ENCODE results near the gene RUNX2.
"Not testable (repeated sequence)": the region's sequence is repeated elsewhere in the genome, so short reads cannot be mapped to it uniquely, and the experiment has no call there.

RUNX2 gene

DNA sequence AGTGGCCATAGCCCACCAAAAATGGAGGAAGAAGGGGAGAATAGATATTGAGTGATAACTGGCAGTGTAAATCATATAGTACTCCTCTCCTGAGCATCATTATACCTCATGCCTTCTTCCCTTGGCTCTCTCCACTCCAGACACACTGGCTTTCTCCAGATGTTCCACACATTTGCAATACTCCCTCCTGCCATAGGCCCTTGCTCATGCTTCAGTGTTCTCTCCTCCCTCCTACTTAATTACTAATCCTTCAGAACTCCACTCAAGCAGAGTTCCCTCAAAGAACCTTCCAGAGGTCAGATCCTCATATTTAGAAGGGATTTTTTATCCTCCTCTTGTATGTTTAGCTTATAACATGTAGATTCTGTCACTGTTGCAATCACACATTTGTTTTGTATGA is 329.1 kb downstream of the RUNX2 start:
- DNase-seq: no peak

- no peak for DNase-seq
Measured at GRCh38 chr6:45658400-45658799, 330.3 kb downstream of the RUNX2 start.

- DNase-seq: no peak
Measured at GRCh38 chr6:45658958-45659357, 330.8 kb downstream of the RUNX2 start.

DNA sequence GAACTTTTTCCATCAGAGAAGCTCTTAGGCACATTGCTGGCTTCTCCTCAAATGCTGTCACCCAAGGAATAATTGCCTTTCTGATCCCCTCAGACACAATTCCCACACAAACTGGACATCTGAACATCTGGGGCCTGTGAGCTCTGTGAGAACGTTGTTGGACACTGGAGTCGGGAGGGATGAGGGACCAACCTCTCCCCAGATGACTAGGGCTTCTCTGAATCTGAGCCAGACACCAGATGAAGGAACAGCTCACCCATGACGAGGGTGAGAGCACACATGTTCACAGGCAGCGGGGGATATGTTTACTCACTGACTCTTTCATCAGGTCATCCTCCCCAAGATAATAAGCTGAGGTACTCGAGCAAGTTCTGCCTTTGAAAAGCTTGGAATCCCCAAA is 333.5 kb downstream of the RUNX2 start:
- DNase-seq: no peak

- peak; percentile 40 for DNase-seq
Measured at GRCh38 chr6:45663251-45664221, 335.4 kb downstream of the RUNX2 start.

- no peak for DNase-seq
Measured at GRCh38 chr6:45664707-45665106, 336.6 kb downstream of the RUNX2 start.

DNA sequence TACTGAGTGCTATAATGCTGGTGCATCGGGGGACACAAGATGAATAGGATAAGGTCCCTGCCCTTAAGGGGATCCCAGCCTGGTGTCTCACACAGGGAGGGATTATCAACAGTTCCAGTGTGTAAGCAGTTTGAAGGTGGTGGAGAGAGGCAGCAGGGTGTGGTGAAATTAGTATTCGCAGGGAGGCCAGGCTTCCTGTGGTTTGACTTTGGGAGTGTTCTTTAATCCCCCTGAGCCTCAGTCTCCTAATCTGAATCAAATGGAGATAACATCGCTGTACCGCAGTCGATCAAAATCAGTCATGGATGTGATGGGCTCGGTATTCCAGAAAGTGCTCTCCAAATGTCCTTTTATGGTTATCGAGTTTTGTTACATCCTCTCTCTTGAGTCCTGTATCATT is 337.7 kb downstream of the RUNX2 start:
- no peak for DNase-seq

DNA sequence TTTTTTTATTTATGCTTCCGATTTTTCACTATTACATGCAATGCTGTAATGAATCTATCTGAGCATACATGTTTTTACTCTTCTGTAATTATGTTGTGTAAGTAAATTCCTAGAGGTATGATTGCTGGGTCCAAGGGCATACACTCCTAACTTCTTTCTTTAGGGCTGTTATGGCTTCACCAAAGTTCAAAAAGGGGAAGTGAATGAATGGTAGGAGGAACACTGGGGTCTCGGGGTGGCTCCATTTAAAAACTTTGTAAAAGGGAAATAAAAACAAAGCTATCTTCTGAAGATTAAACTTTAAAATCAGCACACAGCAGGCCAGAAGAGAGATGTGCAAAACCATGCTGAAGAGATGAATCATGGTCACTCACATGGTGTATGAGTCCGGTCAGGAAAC is 338.7 kb downstream of the RUNX2 start:
- DNase-seq: no peak

DNA sequence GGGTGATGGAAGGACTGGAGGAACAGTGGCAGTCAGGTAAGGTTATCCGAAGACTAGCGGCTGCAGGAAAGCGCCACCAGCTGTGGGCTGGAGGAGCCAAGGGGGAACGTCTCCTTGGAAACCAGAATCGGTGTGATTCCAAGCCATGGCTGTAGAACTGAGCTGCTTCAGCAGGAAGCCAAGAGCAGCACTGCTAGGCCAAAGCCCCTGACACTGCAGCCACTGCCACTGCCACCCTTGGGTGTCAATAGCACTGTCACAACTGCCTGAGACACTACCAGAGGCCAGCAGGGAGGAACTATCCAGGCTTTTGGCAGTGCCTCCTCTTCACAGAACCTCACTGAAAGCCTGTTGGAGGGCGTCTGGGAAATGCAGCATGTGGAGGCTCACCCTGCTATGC is 339.2 kb downstream of the RUNX2 start:
- no peak for DNase-seq

GRCh38 chr6:45667766-45668165 is 339.6 kb downstream of the RUNX2 start:
- no peak for DNase-seq

DNA sequence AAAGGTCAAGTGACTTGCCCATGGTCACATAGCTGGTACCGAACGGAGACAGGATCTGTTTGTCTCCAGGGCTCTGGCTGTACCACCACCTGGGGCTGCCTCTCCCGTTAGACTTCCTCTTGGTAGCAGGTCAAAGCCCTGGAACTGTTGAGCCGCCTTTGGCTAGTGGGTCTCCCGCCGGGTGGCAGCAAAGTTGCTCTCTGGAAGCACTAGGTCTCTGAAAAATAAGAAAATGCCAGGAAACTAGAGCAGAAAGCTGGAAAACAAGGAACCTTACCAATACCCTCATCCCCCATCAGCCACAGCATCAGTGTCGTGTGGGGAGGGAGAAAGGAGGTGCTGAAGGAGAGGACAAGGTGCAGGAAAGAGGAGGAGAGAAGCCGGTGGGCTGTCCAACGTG is 340.6 kb downstream of the RUNX2 start:
- no peak for DNase-seq

GRCh38 chr6:45673167-45673566 is 345.0 kb downstream of the RUNX2 start:
- not testable (repeated sequence) for DNase-seq

GRCh38 chr6:45675166-45675565 is 347.0 kb downstream of the RUNX2 start:
- not testable (repeated sequence) for DNase-seq

DNA sequence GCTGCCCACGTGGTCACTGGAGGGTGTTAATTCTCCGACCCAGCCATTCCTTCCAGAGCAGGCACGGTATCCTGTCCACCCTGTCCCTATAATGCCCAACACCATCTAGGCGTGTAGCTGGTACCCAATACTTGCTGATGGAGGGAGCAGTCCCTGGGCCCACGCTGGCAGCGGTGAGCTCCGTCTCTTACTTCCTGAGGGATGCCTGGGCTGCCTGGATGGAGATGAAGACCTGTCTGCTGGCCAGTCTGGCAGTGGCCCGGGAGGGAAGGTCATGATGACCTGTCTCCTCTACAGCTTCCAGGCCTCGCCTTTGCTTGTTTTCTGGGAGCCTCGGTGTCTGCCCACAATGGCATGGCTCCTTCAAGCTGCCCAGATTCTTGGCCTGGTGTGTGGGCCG is 347.5 kb downstream of the RUNX2 start:
- no peak for DNase-seq

DNA sequence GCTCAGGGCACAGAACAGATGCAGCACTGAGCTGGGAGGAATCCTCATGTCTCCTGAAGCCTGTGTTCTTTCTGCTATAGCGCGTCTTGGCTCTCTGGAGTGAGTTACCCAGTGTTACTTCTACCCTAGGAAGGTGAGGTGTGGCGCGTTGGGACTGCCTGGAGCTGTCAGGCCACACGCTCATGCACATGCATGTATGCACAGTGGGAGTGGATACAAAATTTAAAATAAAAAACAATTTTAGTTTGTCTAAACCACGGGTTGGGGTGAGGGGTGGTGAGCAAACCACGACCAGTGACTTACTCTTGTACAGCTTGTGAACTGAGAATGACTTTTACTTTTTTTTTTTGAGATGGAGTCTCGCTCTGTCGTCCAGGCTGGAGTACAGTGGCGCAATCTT is 348.2 kb downstream of the RUNX2 start:
- no peak for DNase-seq

DNA sequence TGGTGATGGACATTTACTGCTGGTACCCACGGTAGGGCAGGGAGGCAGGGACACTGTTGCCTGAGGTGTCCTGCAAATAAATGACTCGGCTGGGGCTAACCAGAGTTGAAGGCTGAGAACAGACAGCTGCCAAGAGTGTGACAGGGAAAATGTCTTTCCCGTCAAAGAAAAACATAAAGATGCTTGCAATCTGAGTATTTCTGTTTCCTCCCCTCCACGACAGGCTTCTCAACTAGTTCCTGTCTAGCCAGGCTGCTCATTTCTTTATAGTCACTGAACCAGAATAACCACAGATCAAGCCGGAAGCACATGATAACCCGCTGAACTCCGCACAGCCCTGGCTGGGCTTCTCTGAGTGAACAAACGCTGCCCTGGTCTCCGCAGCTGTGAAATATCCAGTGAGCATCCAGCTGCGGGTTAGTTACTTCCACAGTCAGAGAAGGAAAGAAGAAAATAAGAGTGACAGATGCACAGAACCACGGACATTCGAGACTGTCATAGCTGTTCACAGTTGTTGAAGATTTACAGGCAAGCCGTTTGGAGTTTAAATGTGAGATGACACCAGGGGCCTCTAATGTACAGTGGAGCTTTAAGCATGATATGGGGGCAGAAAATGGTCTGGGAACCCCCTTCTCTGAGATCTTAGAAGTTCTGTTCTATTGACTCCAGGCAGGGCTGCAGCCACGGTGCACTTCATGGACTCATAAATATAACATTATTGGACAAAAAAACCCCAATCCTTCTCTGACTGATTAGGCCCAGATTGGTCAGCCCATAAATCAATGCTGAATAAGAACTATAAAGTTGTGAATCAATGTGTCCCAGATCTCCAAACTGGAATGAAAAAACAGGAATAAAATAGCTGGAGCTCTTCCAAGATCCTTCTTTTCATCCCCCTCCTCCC is 349.5 kb downstream of the RUNX2 start:
- DNase-seq: peak; percentile 62

DNA sequence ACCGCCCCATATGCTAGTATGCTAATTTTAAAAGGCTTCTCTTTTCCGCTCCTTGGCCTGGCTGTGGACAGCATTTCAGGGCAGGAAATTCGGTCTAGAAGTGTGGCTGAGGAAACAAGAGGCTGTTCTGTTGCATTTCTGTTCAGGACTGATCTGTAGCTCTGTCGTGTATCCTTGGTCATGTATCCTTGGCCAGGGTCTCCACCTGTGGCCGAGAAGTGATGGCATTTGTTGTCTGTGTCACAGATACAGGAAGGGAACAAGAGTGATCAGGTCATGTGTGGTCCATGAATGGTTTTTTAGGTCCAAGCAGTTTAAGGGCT is 350.1 kb downstream of the RUNX2 start:
- DNase-seq: no peak

DNA sequence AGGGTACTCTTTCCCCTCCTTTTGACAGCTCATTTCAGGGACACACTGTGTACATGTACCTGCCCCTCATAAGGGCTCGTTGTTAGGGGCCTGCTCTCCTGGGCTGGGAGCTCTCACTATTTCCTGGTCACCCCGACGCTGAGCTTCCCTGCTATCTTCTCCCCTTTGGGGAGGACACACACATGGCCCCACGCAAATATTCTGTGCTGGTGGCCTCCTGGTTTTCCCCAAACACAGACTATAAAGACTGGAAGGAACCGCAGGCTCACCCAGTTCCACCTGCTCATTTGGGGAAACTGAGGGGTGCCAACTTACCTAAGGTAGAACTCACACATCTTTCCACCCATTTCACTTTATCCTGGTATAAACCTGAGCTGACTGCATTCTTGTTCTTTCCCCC is 351.0 kb downstream of the RUNX2 start:
- DNase-seq: no peak

- no peak for DNase-seq
Measured at GRCh38 chr6:45679631-45680030, 351.5 kb downstream of the RUNX2 start.

GRCh38 chr6:45681860-45682511 is 353.9 kb downstream of the RUNX2 start:
- DNase-seq: peak; percentile 60

GRCh38 chr6:45684476-45684875 is 356.3 kb downstream of the RUNX2 start:
- DNase-seq: no peak

DNA sequence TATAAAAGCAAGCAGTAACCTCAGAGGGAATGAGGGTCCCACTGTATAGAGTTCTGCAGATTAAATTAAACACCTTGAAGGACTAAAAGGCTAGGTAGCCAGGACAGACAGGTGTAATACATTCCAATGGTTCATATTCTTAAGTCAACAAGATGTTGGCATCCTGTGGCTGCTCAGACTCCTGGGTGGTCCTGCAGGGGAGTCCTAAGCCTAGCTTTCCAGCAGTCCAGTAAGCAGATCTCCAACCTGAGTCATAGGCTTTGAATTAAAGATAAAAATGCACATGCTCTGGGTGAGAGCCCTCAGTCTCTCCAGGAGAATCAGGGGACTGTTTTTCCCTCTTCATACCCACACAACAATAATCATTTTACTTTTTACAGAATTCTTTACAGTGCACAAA is 356.9 kb downstream of the RUNX2 start:
- DNase-seq: no peak

- DNase-seq: no peak
Measured at GRCh38 chr6:45686841-45687569, 358.9 kb downstream of the RUNX2 start.

Measured in CD4-positive, alpha-beta T cell treated with Interleukin-21 for 1 hour (primary cell).